ENCODE results near the gene CSTPP1.

CSTPP1 gene

DNA sequence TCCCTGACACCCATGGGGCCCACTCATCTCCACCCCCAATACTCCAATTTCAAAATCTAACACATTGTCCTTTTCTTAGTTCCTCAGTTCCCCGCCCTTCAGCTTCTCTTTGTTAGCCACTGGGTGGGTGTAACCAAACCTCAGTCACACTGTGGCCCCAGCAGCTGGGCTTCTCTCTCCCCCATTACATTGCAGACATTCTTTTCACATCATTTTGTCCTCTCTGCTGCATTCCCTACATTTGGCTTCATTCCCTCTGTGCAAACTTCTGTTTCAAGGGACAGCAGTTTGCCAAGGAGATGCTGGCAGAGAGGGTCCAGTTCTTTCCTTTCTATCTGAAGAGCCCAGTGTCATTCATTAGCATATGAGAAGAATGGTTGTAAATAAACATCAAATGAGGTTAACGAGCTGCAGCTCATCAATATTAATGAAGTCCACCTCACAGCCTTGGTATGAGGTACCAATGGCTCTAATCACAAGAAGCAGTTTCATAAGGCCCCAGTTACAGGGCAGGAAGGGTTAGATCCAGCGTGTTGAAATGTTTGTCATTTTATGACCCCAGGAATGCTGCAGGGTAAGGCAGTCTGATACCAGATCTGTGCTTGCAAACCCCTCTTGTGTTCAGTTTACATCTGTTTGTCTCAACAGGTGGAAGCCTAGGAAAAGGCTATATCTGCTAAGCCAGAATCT is 167.8 kb downstream of the CSTPP1 start:
- TF ChIP-seq OSR1 (CRISPR knock-in tag; IDR thresholded peaks at IDR 0.05) (no peak), ZFP3 (CRISPR knock-in tag; IDR thresholded peaks at IDR 0.05) (no peak), TCF4 (CRISPR knock-in tag; IDR thresholded peaks at IDR 0.05; ENCODE audit: borderline replicate concordance) (no peak)
- TF ChIP-seq, protein P1, sequence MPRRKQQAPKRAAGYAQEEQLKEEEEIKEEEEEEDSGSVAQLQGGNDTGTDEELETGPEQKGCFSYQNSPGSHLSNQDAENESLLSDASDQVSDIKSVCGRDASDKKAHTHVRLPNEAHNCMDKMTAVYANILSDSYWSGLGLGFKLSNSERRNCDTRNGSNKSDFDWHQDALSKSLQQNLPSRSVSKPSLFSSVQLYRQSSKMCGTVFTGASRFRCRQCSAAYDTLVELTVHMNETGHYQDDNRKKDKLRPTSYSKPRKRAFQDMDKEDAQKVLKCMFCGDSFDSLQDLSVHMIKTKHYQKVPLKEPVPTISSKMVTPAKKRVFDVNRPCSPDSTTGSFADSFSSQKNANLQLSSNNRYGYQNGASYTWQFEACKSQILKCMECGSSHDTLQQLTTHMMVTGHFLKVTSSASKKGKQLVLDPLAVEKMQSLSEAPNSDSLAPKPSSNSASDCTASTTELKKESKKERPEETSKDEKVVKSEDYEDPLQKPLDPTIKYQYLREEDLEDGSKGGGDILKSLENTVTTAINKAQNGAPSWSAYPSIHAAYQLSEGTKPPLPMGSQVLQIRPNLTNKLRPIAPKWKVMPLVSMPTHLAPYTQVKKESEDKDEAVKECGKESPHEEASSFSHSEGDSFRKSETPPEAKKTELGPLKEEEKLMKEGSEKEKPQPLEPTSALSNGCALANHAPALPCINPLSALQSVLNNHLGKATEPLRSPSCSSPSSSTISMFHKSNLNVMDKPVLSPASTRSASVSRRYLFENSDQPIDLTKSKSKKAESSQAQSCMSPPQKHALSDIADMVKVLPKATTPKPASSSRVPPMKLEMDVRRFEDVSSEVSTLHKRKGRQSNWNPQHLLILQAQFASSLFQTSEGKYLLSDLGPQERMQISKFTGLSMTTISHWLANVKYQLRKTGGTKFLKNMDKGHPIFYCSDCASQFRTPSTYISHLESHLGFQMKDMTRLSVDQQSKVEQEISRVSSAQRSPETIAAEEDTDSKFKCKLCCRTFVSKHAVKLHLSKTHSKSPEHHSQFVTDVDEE (CRISPR knock-in tag; IDR thresholded peaks at IDR 0.05), result no peak
- peak; percentile 48 for ATAC-seq

DNA sequence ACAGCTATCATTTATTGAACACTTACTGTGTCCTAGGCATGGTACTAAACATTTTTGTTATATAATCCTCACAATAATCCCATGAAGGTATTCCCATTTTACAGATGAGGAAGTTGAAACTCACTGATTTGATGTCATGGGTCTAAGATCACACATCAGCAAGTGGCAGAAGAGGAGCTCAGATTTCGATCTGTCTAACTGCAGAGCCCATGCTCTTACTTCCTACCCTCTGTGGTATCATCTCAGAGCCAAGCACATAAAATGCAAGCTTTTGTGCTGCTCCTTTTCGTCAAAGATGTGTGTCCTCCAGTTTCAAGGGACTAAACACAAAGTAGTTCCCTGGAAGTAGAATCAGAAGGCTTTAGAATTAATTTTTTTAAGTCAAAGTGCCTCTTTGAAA is 169.0 kb downstream of the CSTPP1 start:
- no peak for ATAC-seq
- no peak for TF ChIP-seq ZFP3 (CRISPR knock-in tag; IDR thresholded peaks at IDR 0.05)
- TF ChIP-seq TOX (CRISPR knock-in tag; IDR thresholded peaks at IDR 0.05; ENCODE audit: borderline replicate concordance), result no peak
- TF ChIP-seq ZFP30 (CRISPR knock-in tag; IDR thresholded peaks at IDR 0.05), result no peak
- TF ChIP-seq TCF4 (CRISPR knock-in tag; IDR thresholded peaks at IDR 0.05; ENCODE audit: borderline replicate concordance), result no peak
- TF ChIP-seq ZNF70 (CRISPR knock-in tag; IDR thresholded peaks at IDR 0.05), result no peak
- TF ChIP-seq ZNF565 (CRISPR knock-in tag; conservative IDR thresholded peaks at IDR 0.05; ENCODE audit: low read depth), result no peak
- no peak for TF ChIP-seq ESRRG (CRISPR knock-in tag; IDR thresholded peaks at IDR 0.05)
- TF ChIP-seq CSDC2 (CRISPR knock-in tag; IDR thresholded peaks at IDR 0.05), result no peak
- TF ChIP-seq ARNTL (CRISPR knock-in tag; IDR thresholded peaks at IDR 0.05; ENCODE audit: borderline replicate concordance, low read depth), result no peak

GRCh38 chr11:47105974-47106373 is 169.4 kb downstream of the CSTPP1 start:
- TF ChIP-seq ZNF8 (CRISPR knock-in tag; IDR thresholded peaks at IDR 0.05) (no peak), ISL1 (CRISPR knock-in tag; IDR thresholded peaks at IDR 0.05) (no peak), ZC3H10 (CRISPR knock-in tag; IDR thresholded peaks at IDR 0.05) (no peak), PPARA (CRISPR knock-in tag; IDR thresholded peaks at IDR 0.05; ENCODE audit: borderline replicate concordance) (no peak), CSDC2 (CRISPR knock-in tag; IDR thresholded peaks at IDR 0.05) (no peak), TOX (CRISPR knock-in tag; IDR thresholded peaks at IDR 0.05; ENCODE audit: borderline replicate concordance) (no peak), ZFP30 (CRISPR knock-in tag; IDR thresholded peaks at IDR 0.05) (no peak)
- TF ChIP-seq, protein P1 (CRISPR knock-in tag; IDR thresholded peaks at IDR 0.05), result no peak
- TF ChIP-seq, protein P2, sequence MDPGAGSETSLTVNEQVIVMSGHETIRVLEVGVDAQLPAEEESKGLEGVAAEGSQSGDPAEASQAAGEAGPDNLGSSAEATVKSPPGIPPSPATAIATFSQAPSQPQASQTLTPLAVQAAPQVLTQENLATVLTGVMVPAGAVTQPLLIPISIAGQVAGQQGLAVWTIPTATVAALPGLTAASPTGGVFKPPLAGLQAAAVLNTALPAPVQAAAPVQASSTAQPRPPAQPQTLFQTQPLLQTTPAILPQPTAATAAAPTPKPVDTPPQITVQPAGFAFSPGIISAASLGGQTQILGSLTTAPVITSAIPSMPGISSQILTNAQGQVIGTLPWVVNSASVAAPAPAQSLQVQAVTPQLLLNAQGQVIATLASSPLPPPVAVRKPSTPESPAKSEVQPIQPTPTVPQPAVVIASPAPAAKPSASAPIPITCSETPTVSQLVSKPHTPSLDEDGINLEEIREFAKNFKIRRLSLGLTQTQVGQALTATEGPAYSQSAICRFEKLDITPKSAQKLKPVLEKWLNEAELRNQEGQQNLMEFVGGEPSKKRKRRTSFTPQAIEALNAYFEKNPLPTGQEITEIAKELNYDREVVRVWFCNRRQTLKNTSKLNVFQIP (CRISPR knock-in tag; IDR thresholded peaks at IDR 0.05; ENCODE audit: borderline replicate concordance, low read depth), result no peak
- TF ChIP-seq, protein P3, sequence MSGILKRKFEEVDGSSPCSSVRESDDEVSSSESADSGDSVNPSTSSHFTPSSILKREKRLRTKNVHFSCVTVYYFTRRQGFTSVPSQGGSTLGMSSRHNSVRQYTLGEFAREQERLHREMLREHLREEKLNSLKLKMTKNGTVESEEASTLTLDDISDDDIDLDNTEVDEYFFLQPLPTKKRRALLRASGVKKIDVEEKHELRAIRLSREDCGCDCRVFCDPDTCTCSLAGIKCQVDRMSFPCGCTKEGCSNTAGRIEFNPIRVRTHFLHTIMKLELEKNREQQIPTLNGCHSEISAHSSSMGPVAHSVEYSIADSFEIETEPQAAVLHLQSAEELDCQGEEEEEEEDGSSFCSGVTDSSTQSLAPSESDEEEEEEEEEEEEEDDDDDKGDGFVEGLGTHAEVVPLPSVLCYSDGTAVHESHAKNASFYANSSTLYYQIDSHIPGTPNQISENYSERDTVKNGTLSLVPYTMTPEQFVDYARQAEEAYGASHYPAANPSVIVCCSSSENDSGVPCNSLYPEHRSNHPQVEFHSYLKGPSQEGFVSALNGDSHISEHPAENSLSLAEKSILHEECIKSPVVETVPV (CRISPR knock-in tag; IDR thresholded peaks at IDR 0.05), result no peak
- no peak for ATAC-seq

DNA sequence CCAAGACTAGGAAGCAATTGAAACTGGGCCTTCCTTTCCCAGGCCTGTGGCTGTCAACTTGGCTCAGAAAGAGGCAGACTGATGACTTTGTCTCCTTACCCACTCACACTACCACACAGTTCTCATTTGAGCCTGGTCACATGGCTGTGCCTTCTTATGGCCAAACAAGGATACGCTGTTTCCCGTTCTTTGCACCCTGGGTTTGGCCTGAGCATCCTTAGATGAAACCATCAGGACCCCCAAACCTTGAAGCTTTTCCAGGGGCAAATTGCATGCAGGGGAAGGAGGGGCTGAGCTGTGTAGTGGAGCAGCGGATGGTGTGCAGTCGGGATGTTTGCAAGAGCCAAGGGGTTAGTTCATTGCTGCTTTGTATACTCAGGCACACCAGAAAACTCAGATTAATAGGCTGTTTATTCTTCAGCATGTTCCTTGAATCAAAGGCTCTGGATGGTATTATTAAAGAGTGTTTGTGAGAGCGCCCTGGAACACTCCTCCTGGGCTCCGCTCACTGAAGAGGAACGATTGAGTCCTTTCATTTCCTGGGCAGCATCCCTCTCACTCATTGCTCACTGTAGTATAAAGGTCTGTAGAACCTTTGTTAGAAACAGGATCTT is 170.3 kb downstream of the CSTPP1 start:
- ATAC-seq, result no peak
- TF ChIP-seq ZNF565 (CRISPR knock-in tag; conservative IDR thresholded peaks at IDR 0.05; ENCODE audit: low read depth) (no peak), ZFP30 (CRISPR knock-in tag; IDR thresholded peaks at IDR 0.05) (no peak), RARB (CRISPR knock-in tag; IDR thresholded peaks at IDR 0.05) (no peak), GLIS3 (CRISPR knock-in tag; IDR thresholded peaks at IDR 0.05) (no peak), BACH2 (CRISPR knock-in tag; IDR thresholded peaks at IDR 0.05; ENCODE audit: borderline replicate concordance) (no peak), ESRRG (CRISPR knock-in tag; IDR thresholded peaks at IDR 0.05) (no peak), ZNF70 (CRISPR knock-in tag; IDR thresholded peaks at IDR 0.05) (no peak), PPARA (CRISPR knock-in tag; IDR thresholded peaks at IDR 0.05; ENCODE audit: borderline replicate concordance) (no peak), ZFP3 (CRISPR knock-in tag; IDR thresholded peaks at IDR 0.05) (no peak)
- TF ChIP-seq, protein P1 (CRISPR knock-in tag; IDR thresholded peaks at IDR 0.05), result no peak
- TF ChIP-seq, protein P4, sequence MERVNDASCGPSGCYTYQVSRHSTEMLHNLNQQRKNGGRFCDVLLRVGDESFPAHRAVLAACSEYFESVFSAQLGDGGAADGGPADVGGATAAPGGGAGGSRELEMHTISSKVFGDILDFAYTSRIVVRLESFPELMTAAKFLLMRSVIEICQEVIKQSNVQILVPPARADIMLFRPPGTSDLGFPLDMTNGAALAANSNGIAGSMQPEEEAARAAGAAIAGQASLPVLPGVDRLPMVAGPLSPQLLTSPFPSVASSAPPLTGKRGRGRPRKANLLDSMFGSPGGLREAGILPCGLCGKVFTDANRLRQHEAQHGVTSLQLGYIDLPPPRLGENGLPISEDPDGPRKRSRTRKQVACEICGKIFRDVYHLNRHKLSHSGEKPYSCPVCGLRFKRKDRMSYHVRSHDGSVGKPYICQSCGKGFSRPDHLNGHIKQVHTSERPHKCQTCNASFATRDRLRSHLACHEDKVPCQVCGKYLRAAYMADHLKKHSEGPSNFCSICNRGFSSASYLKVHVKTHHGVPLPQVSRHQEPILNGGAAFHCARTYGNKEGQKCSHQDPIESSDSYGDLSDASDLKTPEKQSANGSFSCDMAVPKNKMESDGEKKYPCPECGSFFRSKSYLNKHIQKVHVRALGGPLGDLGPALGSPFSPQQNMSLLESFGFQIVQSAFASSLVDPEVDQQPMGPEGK (CRISPR knock-in tag; IDR thresholded peaks at IDR 0.05; ENCODE audit: borderline replicate concordance), result no peak
